ENCODE data around the gene TMPRSS11F. TPM values are rescaled to one million over a fixed set of nuclear protein-coding genes. Genes with fewer than 3 reads are reported as not detected.

Gene TMPRSS11F
- total RNA-seq, 1 donor from 2014 or later, result 0.27 TPM

GRCh38 chr4:68119921-68120320 is 9.7 kb downstream of the TMPRSS11F start:
- Mint-ChIP-seq H3K4me3 (ENCODE audit: unreplicated experiment) (no peak overlapping the region), H3K9me3 (ENCODE audit: unreplicated experiment) (no peaks in the 10 kb centered on the region), H3K27me3 (ENCODE audit: low read depth, unreplicated experiment) (no peaks in the 10 kb centered on the region), H3K36me3 (ENCODE audit: low read depth, unreplicated experiment) (no peaks in the 10 kb centered on the region), H3K27ac (ENCODE audit: unreplicated experiment) (no peak overlapping the region), H3K4me1 (ENCODE audit: low read depth, unreplicated experiment) (no peaks in the 10 kb centered on the region)
- Histone ChIP-seq H3K36me3 (ENCODE audit: insufficient read depth, low read length) (no peaks in the 10 kb centered on the region), H3K9ac (ENCODE audit: low read length) (no peak overlapping the region), H3K9me3 (ENCODE audit: insufficient read depth, low read depth, low read length) (no peaks in the 10 kb centered on the region), H3K27me3 (ENCODE audit: insufficient read depth, low read length) (no peaks in the 10 kb centered on the region), H3K27ac (ENCODE audit: low read depth, low read length) (no peak overlapping the region), H4K20me1 (ENCODE audit: insufficient read depth, low read length) (no peaks in the 10 kb centered on the region), H2AFZ (ENCODE audit: low read depth, low read length) (no peak overlapping the region), H3K4me1 (ENCODE audit: insufficient read depth, low read length) (no peaks in the 10 kb centered on the region), H3K4me3 (ENCODE audit: insufficient read depth, low read depth, low read length) (no peak overlapping the region), H3K4me2 (ENCODE audit: low read length) (no peak overlapping the region), H3K79me2 (ENCODE audit: insufficient read depth, low read length) (no peaks in the 10 kb centered on the region)
- DNase-seq (ENCODE audit: low read depth) (no peak), FAIRE-seq (no peak)
- no peak for TF ChIP-seq CTCF (IDR thresholded peaks at IDR 0.05; ENCODE audit: insufficient read depth, low read depth, low read length)
- no peak for TF ChIP-seq EZH2 (IDR thresholded peaks at IDR 0.05; ENCODE audit: insufficient read depth, low read length)

GRCh38 chr4:68110441-68110840 is 19.2 kb downstream of the TMPRSS11F start:
- DNase-seq (ENCODE audit: low read depth) (no peak), FAIRE-seq (no peak)
- Histone ChIP-seq H3K4me3 (ENCODE audit: insufficient read depth, low read depth, low read length) (no peak overlapping the region), H3K9me3 (ENCODE audit: insufficient read depth, low read depth, low read length) (no peaks in the 10 kb centered on the region), H3K36me3 (ENCODE audit: insufficient read depth, low read length) (no peaks in the 10 kb centered on the region), H3K27me3 (ENCODE audit: insufficient read depth, low read length) (no peaks in the 10 kb centered on the region), H3K4me2 (ENCODE audit: low read length) (no peak overlapping the region), H3K79me2 (ENCODE audit: insufficient read depth, low read length) (no peaks in the 10 kb centered on the region), H3K4me1 (ENCODE audit: insufficient read depth, low read length) (no peaks in the 10 kb centered on the region), H4K20me1 (ENCODE audit: insufficient read depth, low read length) (no peaks in the 10 kb centered on the region), H2AFZ (ENCODE audit: low read depth, low read length) (no peak overlapping the region), H3K27ac (ENCODE audit: low read depth, low read length) (no peak overlapping the region), H3K9ac (ENCODE audit: low read length) (no peak overlapping the region)
- peaks cover 2% of the 10 kb centered on the region for H3K9me3 Mint-ChIP-seq (ENCODE audit: unreplicated experiment)
- H3K4me3 Mint-ChIP-seq (ENCODE audit: unreplicated experiment), result no peak overlapping the region
- no peak overlapping the region for H3K27ac Mint-ChIP-seq (ENCODE audit: unreplicated experiment)
- H3K36me3 Mint-ChIP-seq (ENCODE audit: low read depth, unreplicated experiment), result no peaks in the 10 kb centered on the region
- no peaks in the 10 kb centered on the region for H3K27me3 Mint-ChIP-seq (ENCODE audit: low read depth, unreplicated experiment)
- TF ChIP-seq EZH2 (IDR thresholded peaks at IDR 0.05; ENCODE audit: insufficient read depth, low read length) (no peak), CTCF (IDR thresholded peaks at IDR 0.05; ENCODE audit: insufficient read depth, low read depth, low read length) (no peak)
- no peaks in the 10 kb centered on the region for H3K4me1 Mint-ChIP-seq (ENCODE audit: low read depth, unreplicated experiment)

- Histone ChIP-seq H3K4me3 (ENCODE audit: insufficient read depth, low read depth, low read length) (no peak overlapping the region), H3K79me2 (ENCODE audit: insufficient read depth, low read length) (no peaks in the 10 kb centered on the region), H3K9ac (ENCODE audit: low read length) (no peak overlapping the region), H3K4me2 (ENCODE audit: low read length) (no peak overlapping the region), H3K4me1 (ENCODE audit: insufficient read depth, low read length) (no peaks in the 10 kb centered on the region), H2AFZ (ENCODE audit: low read depth, low read length) (no peak overlapping the region), H3K27me3 (ENCODE audit: insufficient read depth, low read length) (no peaks in the 10 kb centered on the region), H3K9me3 (ENCODE audit: insufficient read depth, low read depth, low read length) (no peaks in the 10 kb centered on the region), H3K36me3 (ENCODE audit: insufficient read depth, low read length) (no peaks in the 10 kb centered on the region), H3K27ac (ENCODE audit: low read depth, low read length) (no peak overlapping the region), H4K20me1 (ENCODE audit: insufficient read depth, low read length) (no peaks in the 10 kb centered on the region)
- H3K9me3 Mint-ChIP-seq (ENCODE audit: unreplicated experiment), result peaks cover 2% of the 10 kb centered on the region
- no peak for FAIRE-seq
- H3K36me3 Mint-ChIP-seq (ENCODE audit: low read depth, unreplicated experiment), result no peaks in the 10 kb centered on the region
- no peaks in the 10 kb centered on the region for H3K27me3 Mint-ChIP-seq (ENCODE audit: low read depth, unreplicated experiment)
- DNase-seq (ENCODE audit: low read depth), result no peak
- no peak overlapping the region for H3K4me3 Mint-ChIP-seq (ENCODE audit: unreplicated experiment)
- no peak for TF ChIP-seq CTCF (IDR thresholded peaks at IDR 0.05; ENCODE audit: insufficient read depth, low read depth, low read length)
- no peak for TF ChIP-seq EZH2 (IDR thresholded peaks at IDR 0.05; ENCODE audit: insufficient read depth, low read length)
- H3K27ac Mint-ChIP-seq (ENCODE audit: unreplicated experiment), result no peak overlapping the region
- H3K4me1 Mint-ChIP-seq (ENCODE audit: low read depth, unreplicated experiment), result no peaks in the 10 kb centered on the region
Observed at GRCh38 chr4:68109868-68110267, 19.8 kb downstream of the TMPRSS11F start.
